GM23338 (cell line): ENCODE measurements around the gene ZMAT1. TPM values are rescaled to one million over a fixed set of nuclear protein-coding genes. Genes with fewer than 3 reads are reported as not detected.

Experiments used
- ATAC-seq: fragments of 200-7000 bp; cut with Tn5 transposase; 3 replicates; pipeline ENCODE4 v1.9.1; 2020
- DNase-seq: peaks from one replicate; pipeline ENCODE4 v3.0.0-alpha.2; 2015; ENCODE audit warnings: low spot score
- H2AFZ ChIP-seq: fragments of 200-600 bp; sonication (generic); 2 replicates; pipeline ENCODE4 v1.8.0; 2016; ENCODE audit warnings: antibody characterized with exemption, mild to moderate bottlenecking, moderate library complexity
- H3F3A ChIP-seq: fragments of 200-600 bp; sonication (generic); replicated peaks from 2 replicates; pipeline ENCODE4 v1.8.0; 2017; ENCODE audit warnings: antibody characterized with exemption, mixed run types, low read depth
- H3K27ac ChIP-seq: fragments of 200-600 bp; sonication (generic); 2 replicates; pipeline ENCODE4 v1.6.1; 2016; ENCODE audit warnings: low read depth
- H3K27me3 ChIP-seq: fragments of 200-600 bp; sonication (generic); 2 replicates; pipeline ENCODE4 v1.8.0; 2016; ENCODE audit warnings: mild to moderate bottlenecking, mixed run types, moderate library complexity; ENCODE audit not compliant: insufficient read depth
- H3K36me3 ChIP-seq: fragments of 200-600 bp; sonication (generic); 2 replicates; pipeline ENCODE4 v1.8.0; 2016; ENCODE audit warnings: mild to moderate bottlenecking; ENCODE audit not compliant: insufficient read depth
- H3K4me1 ChIP-seq: fragments of 200-600 bp; sonication (generic); 2 replicates; pipeline ENCODE4 v1.8.0; 2016; ENCODE audit warnings: mild to moderate bottlenecking, moderate library complexity; ENCODE audit not compliant: insufficient read depth
- H3K4me2 ChIP-seq: fragments of 200-600 bp; sonication (generic); 2 replicates; pipeline ENCODE4 v1.7.1; 2017; ENCODE audit warnings: mixed run types
- H3K4me3 ChIP-seq: fragments of 200-600 bp; sonication (generic); 2 replicates; pipeline ENCODE4 v1.6.1; 2016; ENCODE audit warnings: mixed run types
- H3K79me2 ChIP-seq: fragments of 200-600 bp; sonication (generic); replicated peaks from 2 replicates; pipeline ENCODE4 v1.8.0; 2017; ENCODE audit warnings: mild to moderate bottlenecking; ENCODE audit not compliant: insufficient read depth
- H3K9me2 ChIP-seq: fragments of 200-600 bp; sonication (generic); 2 replicates; pipeline ENCODE4 v1.8.0; 2017; ENCODE audit not compliant: insufficient read depth
- H4K20me1 ChIP-seq: fragments of 200-600 bp; sonication (generic); replicated peaks from 2 replicates; pipeline ENCODE4 v1.8.0; 2017; ENCODE audit warnings: mild to moderate bottlenecking; ENCODE audit not compliant: insufficient read depth
- H3K27ac Mint-ChIP-seq: 2 replicates; pipeline ENCODE4 v1.8.0; 2020; ENCODE audit warnings: inconsistent platforms, mild to moderate bottlenecking, moderate library complexity, mixed read lengths
- H3K27me3 Mint-ChIP-seq: 3 replicates; pipeline ENCODE4 v1.8.0; 2022; ENCODE audit warnings: low read depth, mild to moderate bottlenecking, moderate library complexity, mixed read lengths, inconsistent platforms; ENCODE audit not compliant: insufficient read depth, poor library complexity
- H3K36me3 Mint-ChIP-seq: 3 replicates; pipeline ENCODE4 v1.8.0; 2021; ENCODE audit warnings: low read depth, mild to moderate bottlenecking, inconsistent platforms, moderate library complexity, mixed read lengths
- H3K4me1 Mint-ChIP-seq: 3 replicates; pipeline ENCODE4 v1.8.0; 2020; ENCODE audit warnings: mild to moderate bottlenecking, inconsistent platforms, mixed read lengths
- H3K4me3 Mint-ChIP-seq: 3 replicates; pipeline ENCODE4 v1.8.0; 2021; ENCODE audit warnings: moderate library complexity, mild to moderate bottlenecking, inconsistent platforms, mixed read lengths
- H3K9me3 Mint-ChIP-seq: 3 replicates; pipeline ENCODE4 v1.8.0; 2020; ENCODE audit warnings: moderate library complexity, mild to moderate bottlenecking, inconsistent platforms, mixed read lengths
- CREB1 ChIP-seq: fragments of 250-450 bp; sonication (Bioruptor Pico); IDR thresholded peaks from 2 replicates; pipeline ENCODE4 v1.5.0; 2020; ENCODE audit warnings: low read depth, mild to moderate bottlenecking, moderate library complexity
- EZH2 ChIP-seq: fragments of 200-600 bp; sonication (generic); IDR thresholded peaks from one replicate; pipeline ENCODE4 v1.8.0; 2017; ENCODE audit warnings: antibody characterized with exemption, mild to moderate bottlenecking, low read depth; ENCODE audit not compliant: unreplicated experiment
- EZH2phosphoT487 ChIP-seq: fragments of 200-600 bp; sonication (generic); IDR thresholded peaks from one replicate; pipeline ENCODE4 v1.8.1; 2018; ENCODE audit warnings: antibody characterized with exemption; ENCODE audit not compliant: unreplicated experiment
- JUNB ChIP-seq: IDR thresholded peaks from one replicate; pipeline ENCODE4 v1.6.1; 2016; ENCODE audit warnings: antibody characterized with exemption; ENCODE audit not compliant: unreplicated experiment
- NANOG ChIP-seq: IDR thresholded peaks from 2 replicates; pipeline ENCODE4 v1.6.1; 2016; ENCODE audit warnings: antibody characterized with exemption, borderline replicate concordance
- POLR2AphosphoS5 ChIP-seq: IDR thresholded peaks from 2 replicates; pipeline ENCODE4 v1.6.1; 2016; ENCODE audit warnings: antibody characterized with exemption, low read depth
- STAT1 ChIP-seq: IDR thresholded peaks from one replicate; pipeline ENCODE4 v1.6.1; 2016; ENCODE audit warnings: antibody characterized with exemption; ENCODE audit not compliant: unreplicated experiment
- ZNF114 ChIP-seq: fragments of 250-450 bp; sonication (Bioruptor Pico); IDR thresholded peaks from 2 replicates; pipeline ENCODE4 v1.5.0; 2020; ENCODE audit warnings: mild to moderate bottlenecking, moderate library complexity
- ZNF331 ChIP-seq: fragments of 250-450 bp; sonication (Bioruptor Pico); IDR thresholded peaks from 2 replicates; pipeline ENCODE4 v1.5.0; 2020; ENCODE audit warnings: low read depth, mild to moderate bottlenecking, moderate library complexity
- polyA plus RNA-seq: library from polyadenylated mRNA; unstranded; fragments of >200 nt; fragmentation: Nextera tagmentation; extraction: Ambion mirVana; gene quantifications from 2 replicates; pipeline ENCODE4 v1.2.1, GENCODE V29; 2016
- total RNA-seq: library from RNA; depleted of rRNA; stranded (reverse); fragments of >200 nt; shearing (Covaris generic); gene quantifications from 2 replicates; pipeline ENCODE4 v1.2.3, GENCODE V29; 2014
- TF ChIP-seq, protein P1 (sequence below): fragments of 250-450 bp; sonication (Bioruptor Pico); IDR thresholded peaks from 2 replicates; pipeline ENCODE4 v1.5.0; 2020; ENCODE audit warnings: mild to moderate bottlenecking, moderate library complexity
- TF ChIP-seq, protein P2 (sequence below): IDR thresholded peaks from one replicate; pipeline ENCODE4 v1.6.1; 2018; ENCODE audit warnings: antibody characterized with exemption; ENCODE audit not compliant: unreplicated experiment
- TF ChIP-seq, protein P3 (sequence below): IDR thresholded peaks from 2 replicates; pipeline ENCODE4 v1.6.1; 2016; ENCODE audit warnings: antibody characterized with exemption

The ZMAT1 gene
- total and polyA plus RNA-seq, 2 experiments from 2014 or later: 1.5 to 2.2 TPM

DNA sequence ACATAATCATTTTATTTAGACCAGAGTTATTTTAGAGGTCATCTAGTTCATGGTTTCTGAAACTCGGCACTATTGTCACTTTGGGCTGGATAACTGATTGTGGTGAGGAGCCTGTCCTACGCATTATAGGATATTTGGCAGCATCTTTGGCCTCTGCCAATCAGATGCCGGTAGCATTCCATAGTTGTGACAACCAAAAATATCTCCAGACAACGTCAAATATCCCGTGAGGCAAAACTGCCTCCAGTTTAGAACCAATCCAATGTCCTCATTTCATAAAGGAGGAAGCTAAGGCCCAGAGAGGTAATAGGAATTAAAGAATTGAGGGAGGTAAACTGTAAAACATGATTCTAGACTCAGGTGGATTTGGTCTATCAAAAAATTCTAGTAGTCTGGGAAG lies 6.1 kb downstream of the ZMAT1 start:
- Histone ChIP-seq H3K27ac (no peak overlapping the region), H3K79me2 (no peaks in the 10 kb centered on the region), H3F3A (no peaks in the 10 kb centered on the region), H3K4me1 (peaks cover 11% of the 10 kb centered on the region; the same call in 1 of the 2 replicates), H3K4me3 (no peak overlapping the region), H3K36me3 (no peaks in the 10 kb centered on the region), H2AFZ (no peak overlapping the region), H3K9me2 (no peaks in the 10 kb centered on the region), H4K20me1 (no peaks in the 10 kb centered on the region), H3K4me2 (no peak overlapping the region), H3K27me3 (no peaks in the 10 kb centered on the region)
- DNase-seq (no peak), ATAC-seq (no peak)
- H3K27ac Mint-ChIP-seq: no peak overlapping the region
- no peaks in the 10 kb centered on the region for H3K9me3 Mint-ChIP-seq
- peaks cover 26% of the 10 kb centered on the region; the same call in 2 of the 3 replicates for H3K4me1 Mint-ChIP-seq
- H3K27me3 Mint-ChIP-seq: peaks cover 2% of the 10 kb centered on the region
- H3K36me3 Mint-ChIP-seq: no peaks in the 10 kb centered on the region
- TF ChIP-seq CREB1 (CRISPR knock-in tag) (no peak), EZH2 (no peak), ZNF331 (CRISPR knock-in tag) (no peak)
- no peak overlapping the region for H3K4me3 Mint-ChIP-seq

DNA sequence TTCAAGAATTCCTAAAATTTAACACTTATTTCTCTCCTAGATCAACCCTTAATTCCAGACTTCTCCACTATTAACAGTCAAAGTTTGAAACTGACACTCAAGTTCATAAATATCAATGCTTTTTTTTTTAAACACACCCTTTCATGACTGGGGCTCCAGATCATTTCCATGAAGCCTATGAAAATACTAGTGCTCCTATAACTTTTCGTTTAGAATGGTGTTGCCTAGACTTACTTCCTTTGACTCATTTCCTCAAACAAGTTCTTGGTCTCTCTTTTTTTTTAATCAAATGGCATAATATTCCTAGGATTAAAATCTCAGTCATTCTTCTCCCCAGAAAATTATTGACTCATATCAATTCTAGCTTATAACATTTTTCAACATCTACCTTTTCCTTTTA lies 13.1 kb downstream of the ZMAT1 start:
- peaks cover 5% of the 10 kb centered on the region; the same call in 1 of the 3 replicates for H3K36me3 Mint-ChIP-seq
- DNase-seq (no peak), ATAC-seq (no peak)
- peaks cover 3% of the 10 kb centered on the region for H3K27me3 Mint-ChIP-seq
- H3K4me2 ChIP-seq: no peak overlapping the region
- H3K4me1 Mint-ChIP-seq: no peaks in the 10 kb centered on the region
- H3K36me3 ChIP-seq: no peaks in the 10 kb centered on the region
- no peaks in the 10 kb centered on the region for H3K4me1 ChIP-seq
- no peaks in the 10 kb centered on the region for H3F3A ChIP-seq
- no peaks in the 10 kb centered on the region for H3K27me3 ChIP-seq
- no peak overlapping the region for H2AFZ ChIP-seq
- H3K4me3 Mint-ChIP-seq: no peak overlapping the region
- no peaks in the 10 kb centered on the region for H4K20me1 ChIP-seq
- no peak overlapping the region for H3K27ac ChIP-seq
- no peak overlapping the region for H3K27ac Mint-ChIP-seq
- no peaks in the 10 kb centered on the region for H3K79me2 ChIP-seq
- no peaks in the 10 kb centered on the region for H3K9me2 ChIP-seq
- peaks cover 2% of the 10 kb centered on the region; the same call in 1 of the 3 replicates for H3K9me3 Mint-ChIP-seq
- H3K4me3 ChIP-seq: no peak overlapping the region
- no peak for TF ChIP-seq NANOG
- no peak for TF ChIP-seq CREB1 (CRISPR knock-in tag)
- TF ChIP-seq, protein P1, sequence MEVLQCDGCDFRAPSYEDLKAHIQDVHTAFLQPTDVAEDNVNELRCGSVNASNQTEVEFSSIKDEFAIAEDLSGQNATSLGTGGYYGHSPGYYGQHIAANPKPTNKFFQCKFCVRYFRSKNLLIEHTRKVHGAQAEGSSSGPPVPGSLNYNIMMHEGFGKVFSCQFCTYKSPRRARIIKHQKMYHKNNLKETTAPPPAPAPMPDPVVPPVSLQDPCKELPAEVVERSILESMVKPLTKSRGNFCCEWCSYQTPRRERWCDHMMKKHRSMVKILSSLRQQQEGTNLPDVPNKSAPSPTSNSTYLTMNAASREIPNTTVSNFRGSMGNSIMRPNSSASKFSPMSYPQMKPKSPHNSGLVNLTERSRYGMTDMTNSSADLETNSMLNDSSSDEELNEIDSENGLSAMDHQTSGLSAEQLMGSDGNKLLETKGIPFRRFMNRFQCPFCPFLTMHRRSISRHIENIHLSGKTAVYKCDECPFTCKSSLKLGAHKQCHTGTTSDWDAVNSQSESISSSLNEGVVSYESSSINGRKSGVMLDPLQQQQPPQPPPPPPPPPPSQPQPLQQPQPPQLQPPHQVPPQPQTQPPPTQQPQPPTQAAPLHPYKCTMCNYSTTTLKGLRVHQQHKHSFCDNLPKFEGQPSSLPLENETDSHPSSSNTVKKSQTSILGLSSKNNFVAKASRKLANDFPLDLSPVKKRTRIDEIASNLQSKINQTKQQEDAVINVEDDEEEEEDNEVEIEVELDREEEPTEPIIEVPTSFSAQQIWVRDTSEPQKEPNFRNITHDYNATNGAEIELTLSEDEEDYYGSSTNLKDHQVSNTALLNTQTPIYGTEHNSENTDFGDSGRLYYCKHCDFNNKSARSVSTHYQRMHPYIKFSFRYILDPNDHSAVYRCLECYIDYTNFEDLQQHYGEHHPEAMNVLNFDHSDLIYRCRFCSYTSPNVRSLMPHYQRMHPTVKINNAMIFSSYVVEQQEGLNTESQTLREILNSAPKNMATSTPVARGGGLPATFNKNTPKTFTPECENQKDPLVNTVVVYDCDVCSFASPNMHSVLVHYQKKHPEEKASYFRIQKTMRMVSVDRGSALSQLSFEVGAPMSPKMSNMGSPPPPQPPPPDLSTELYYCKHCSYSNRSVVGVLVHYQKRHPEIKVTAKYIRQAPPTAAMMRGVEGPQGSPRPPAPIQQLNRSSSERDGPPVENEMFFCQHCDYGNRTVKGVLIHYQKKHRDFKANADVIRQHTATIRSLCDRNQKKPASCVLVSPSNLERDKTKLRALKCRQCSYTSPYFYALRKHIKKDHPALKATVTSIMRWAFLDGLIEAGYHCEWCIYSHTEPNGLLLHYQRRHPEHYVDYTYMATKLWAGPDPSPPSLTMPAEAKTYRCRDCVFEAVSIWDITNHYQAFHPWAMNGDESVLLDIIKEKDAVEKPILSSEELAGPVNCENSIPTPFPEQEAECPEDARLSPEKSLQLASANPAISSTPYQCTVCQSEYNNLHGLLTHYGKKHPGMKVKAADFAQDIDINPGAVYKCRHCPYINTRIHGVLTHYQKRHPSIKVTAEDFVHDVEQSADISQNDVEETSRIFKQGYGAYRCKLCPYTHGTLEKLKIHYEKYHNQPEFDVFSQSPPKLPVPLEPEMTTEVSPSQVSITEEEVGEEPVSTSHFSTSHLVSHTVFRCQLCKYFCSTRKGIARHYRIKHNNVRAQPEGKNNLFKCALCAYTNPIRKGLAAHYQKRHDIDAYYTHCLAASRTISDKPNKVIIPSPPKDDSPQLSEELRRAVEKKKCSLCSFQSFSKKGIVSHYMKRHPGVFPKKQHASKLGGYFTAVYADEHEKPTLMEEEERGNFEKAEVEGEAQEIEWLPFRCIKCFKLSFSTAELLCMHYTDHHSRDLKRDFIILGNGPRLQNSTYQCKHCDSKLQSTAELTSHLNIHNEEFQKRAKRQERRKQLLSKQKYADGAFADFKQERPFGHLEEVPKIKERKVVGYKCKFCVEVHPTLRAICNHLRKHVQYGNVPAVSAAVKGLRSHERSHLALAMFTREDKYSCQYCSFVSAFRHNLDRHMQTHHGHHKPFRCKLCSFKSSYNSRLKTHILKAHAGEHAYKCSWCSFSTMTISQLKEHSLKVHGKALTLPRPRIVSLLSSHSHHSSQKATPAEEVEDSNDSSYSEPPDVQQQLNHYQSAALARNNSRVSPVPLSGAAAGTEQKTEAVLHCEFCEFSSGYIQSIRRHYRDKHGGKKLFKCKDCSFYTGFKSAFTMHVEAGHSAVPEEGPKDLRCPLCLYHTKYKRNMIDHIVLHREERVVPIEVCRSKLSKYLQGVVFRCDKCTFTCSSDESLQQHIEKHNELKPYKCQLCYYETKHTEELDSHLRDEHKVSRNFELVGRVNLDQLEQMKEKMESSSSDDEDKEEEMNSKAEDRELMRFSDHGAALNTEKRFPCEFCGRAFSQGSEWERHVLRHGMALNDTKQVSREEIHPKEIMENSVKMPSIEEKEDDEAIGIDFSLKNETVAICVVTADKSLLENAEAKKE: no peak
- no peak for TF ChIP-seq EZH2
- TF ChIP-seq STAT1: no peak
- TF ChIP-seq ZNF114 (CRISPR knock-in tag): no peak
- no peak for TF ChIP-seq ZNF331 (CRISPR knock-in tag)
- TF ChIP-seq, protein P2, sequence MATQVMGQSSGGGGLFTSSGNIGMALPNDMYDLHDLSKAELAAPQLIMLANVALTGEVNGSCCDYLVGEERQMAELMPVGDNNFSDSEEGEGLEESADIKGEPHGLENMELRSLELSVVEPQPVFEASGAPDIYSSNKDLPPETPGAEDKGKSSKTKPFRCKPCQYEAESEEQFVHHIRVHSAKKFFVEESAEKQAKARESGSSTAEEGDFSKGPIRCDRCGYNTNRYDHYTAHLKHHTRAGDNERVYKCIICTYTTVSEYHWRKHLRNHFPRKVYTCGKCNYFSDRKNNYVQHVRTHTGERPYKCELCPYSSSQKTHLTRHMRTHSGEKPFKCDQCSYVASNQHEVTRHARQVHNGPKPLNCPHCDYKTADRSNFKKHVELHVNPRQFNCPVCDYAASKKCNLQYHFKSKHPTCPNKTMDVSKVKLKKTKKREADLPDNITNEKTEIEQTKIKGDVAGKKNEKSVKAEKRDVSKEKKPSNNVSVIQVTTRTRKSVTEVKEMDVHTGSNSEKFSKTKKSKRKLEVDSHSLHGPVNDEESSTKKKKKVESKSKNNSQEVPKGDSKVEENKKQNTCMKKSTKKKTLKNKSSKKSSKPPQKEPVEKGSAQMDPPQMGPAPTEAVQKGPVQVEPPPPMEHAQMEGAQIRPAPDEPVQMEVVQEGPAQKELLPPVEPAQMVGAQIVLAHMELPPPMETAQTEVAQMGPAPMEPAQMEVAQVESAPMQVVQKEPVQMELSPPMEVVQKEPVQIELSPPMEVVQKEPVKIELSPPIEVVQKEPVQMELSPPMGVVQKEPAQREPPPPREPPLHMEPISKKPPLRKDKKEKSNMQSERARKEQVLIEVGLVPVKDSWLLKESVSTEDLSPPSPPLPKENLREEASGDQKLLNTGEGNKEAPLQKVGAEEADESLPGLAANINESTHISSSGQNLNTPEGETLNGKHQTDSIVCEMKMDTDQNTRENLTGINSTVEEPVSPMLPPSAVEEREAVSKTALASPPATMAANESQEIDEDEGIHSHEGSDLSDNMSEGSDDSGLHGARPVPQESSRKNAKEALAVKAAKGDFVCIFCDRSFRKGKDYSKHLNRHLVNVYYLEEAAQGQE: no peak
- TF ChIP-seq EZH2phosphoT487: no peak
- no peak for TF ChIP-seq JUNB
- TF ChIP-seq POLR2AphosphoS5: no peak
- TF ChIP-seq, protein P3, sequence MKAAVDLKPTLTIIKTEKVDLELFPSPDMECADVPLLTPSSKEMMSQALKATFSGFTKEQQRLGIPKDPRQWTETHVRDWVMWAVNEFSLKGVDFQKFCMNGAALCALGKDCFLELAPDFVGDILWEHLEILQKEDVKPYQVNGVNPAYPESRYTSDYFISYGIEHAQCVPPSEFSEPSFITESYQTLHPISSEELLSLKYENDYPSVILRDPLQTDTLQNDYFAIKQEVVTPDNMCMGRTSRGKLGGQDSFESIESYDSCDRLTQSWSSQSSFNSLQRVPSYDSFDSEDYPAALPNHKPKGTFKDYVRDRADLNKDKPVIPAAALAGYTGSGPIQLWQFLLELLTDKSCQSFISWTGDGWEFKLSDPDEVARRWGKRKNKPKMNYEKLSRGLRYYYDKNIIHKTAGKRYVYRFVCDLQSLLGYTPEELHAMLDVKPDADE: no peak
